Uterus (tissue), 2 donors: Measurements from ENCODE around the gene POU2F1.

Experiments
- CTCF ChIP-seq, 4 experiments: fragments of 200-600 bp in 2 of 4; fragments of 450-650 bp in 2 of 4; sonication (generic) in 2 of 4; IDR thresholded peaks; one replicate each; pipeline ENCODE4 v1.5.1; 2016 to 2019; ENCODE audit warnings: antibody characterized with exemption in 4 of 4, mild to moderate bottlenecking in 2 of 4, moderate library complexity in 1 of 4
- POLR2A ChIP-seq, 2 donors: fragments of 450-650 bp; IDR thresholded peaks; one replicate each; pipeline ENCODE4 v1.6.1; 2016; ENCODE audit warnings: antibody characterized with exemption in 2 of 2, mild to moderate bottlenecking in 1 of 2, moderate library complexity in 1 of 2

GRCh38 chr1:167359295-167359694 is 138.6 kb downstream of the POU2F1 start:
- TF ChIP-seq POLR2A (IDR thresholded peaks at IDR 0.05) (no peak), CTCF (IDR thresholded peaks at IDR 0.05) (no peak)
